Keratinocyte (primary cell): ENCODE measurements around the gene SYNE1. TPM values are rescaled to one million over a fixed set of nuclear protein-coding genes. Genes with fewer than 3 reads are reported as not detected.

Source experiments
- DNase-seq: peaks from one replicate; pipeline ENCODE4 v3.0.0-alpha.2; 2011; ENCODE audit warnings: low read depth, missing footprints, low spot score
- FAIRE-seq: peaks from 2 replicates; lab custom pipeline; 2011; peaks lifted over from hg19 to GRCh38; lab: Jason Lieb, UNC
- H2AFZ ChIP-seq: 2 replicates; pipeline ENCODE4 v1.6.0; 2012; ENCODE audit warnings: low read length, control low read depth, inconsistent platforms; ENCODE audit not compliant: control insufficient read depth
- H3K27ac ChIP-seq: 2 replicates; pipeline ENCODE4 v1.5.1; 2011; ENCODE audit warnings: low read length; ENCODE audit not compliant: control insufficient read depth, insufficient read depth
- H3K27me3 ChIP-seq: 3 replicates; pipeline ENCODE4 v1.6.0; 2011; ENCODE audit warnings: low read length; ENCODE audit not compliant: control insufficient read depth, insufficient read depth; ENCODE audit errors: extremely low read depth
- H3K36me3 ChIP-seq, 2 experiments: 2 replicates in 1 of 2; 3 replicates in 1 of 2; pipeline ENCODE4 v1.5.1; 2011; ENCODE audit warnings: low read length in 2 of 2, mild to moderate bottlenecking in 1 of 2; ENCODE audit not compliant: control insufficient read depth in 2 of 2, insufficient read depth in 2 of 2; ENCODE audit errors: extremely low read depth in 1 of 2
- H3K4me1 ChIP-seq: 3 replicates; pipeline ENCODE4 v1.5.1; 2011; ENCODE audit warnings: low read length; ENCODE audit not compliant: control insufficient read depth, insufficient read depth; ENCODE audit errors: extremely low read depth
- H3K4me2 ChIP-seq: 3 replicates; pipeline ENCODE4 v1.6.0; 2011; ENCODE audit warnings: low read depth, low read length; ENCODE audit not compliant: control insufficient read depth, insufficient read depth; ENCODE audit errors: extremely low read depth
- H3K4me3 ChIP-seq, 3 experiments: fragments of 200-600 bp in 1 of 3; sonication (generic) in 1 of 3; 2 replicates in 2 of 3; 3 replicates in 1 of 3; pipeline ENCODE4 v1.5.1; 2011 to 2016; ENCODE audit warnings: low read length in 3 of 3, mild to moderate bottlenecking in 3 of 3, control low read depth in 2 of 3, inconsistent platforms in 1 of 3, low read depth in 1 of 3, mixed read lengths in 1 of 3, mixed run types in 1 of 3, moderate library complexity in 1 of 3; ENCODE audit not compliant: control insufficient read depth in 2 of 3, insufficient read depth in 2 of 3; ENCODE audit errors: extremely low read depth in 1 of 3
- H3K79me2 ChIP-seq: 2 replicates; pipeline ENCODE4 v1.6.0; 2012; ENCODE audit warnings: low read length; ENCODE audit not compliant: control insufficient read depth, insufficient read depth
- H3K9ac ChIP-seq: 3 replicates; pipeline ENCODE4 v1.6.0; 2011; ENCODE audit warnings: low read length; ENCODE audit not compliant: control insufficient read depth, insufficient read depth; ENCODE audit errors: extremely low read depth
- H3K9me1 ChIP-seq: 3 replicates; pipeline ENCODE4 v1.6.0; 2011; ENCODE audit warnings: low read length; ENCODE audit not compliant: control insufficient read depth, insufficient read depth; ENCODE audit errors: extremely low read depth
- H3K9me3 ChIP-seq: 2 replicates; pipeline ENCODE4 v1.5.1; 2012; ENCODE audit warnings: low read depth, low read length; ENCODE audit not compliant: control insufficient read depth
- H4K20me1 ChIP-seq: 3 replicates; pipeline ENCODE4 v1.6.0; 2011; ENCODE audit warnings: low read length; ENCODE audit not compliant: control insufficient read depth, insufficient read depth; ENCODE audit errors: extremely low read depth
- EZH2 ChIP-seq: IDR thresholded peaks from one replicate; pipeline ENCODE4 v1.6.1; 2012; ENCODE audit warnings: inconsistent platforms, mild to moderate bottlenecking, low read length, moderate library complexity
- dilution Hi-C: fragments of 300-500 bp; cut with MboI; formaldehyde crosslinking; loops from one replicate; pipeline ENCODE4 v1.7.0; 2020; ENCODE audit warnings: low sequenced_read_pairs; ENCODE audit not compliant: extremely low pct_ligation_motif_present
- polyA plus RNA-seq, 5 experiments: library from polyadenylated mRNA; depleted of rRNA in 3 of 5; stranded (reverse) in 3 of 5; stranded (forward) in 1 of 5; unstranded in 1 of 5; fragments of >200 nt; gene quantifications; 1 replicate in 1 of 5; 2 replicates in 3 of 5; 3 replicates in 1 of 5; pipeline versions ENCODE4 v1.2.1 to v1.2.3, GENCODE V29; 2011 to 2012; ENCODE audit warnings: missing spikeins in 2 of 5, low read depth in 1 of 5, low replicate concordance in 1 of 5
- TF ChIP-seq, protein P1 (sequence below), 3 experiments: IDR thresholded peaks in 1 of 3; conservative IDR thresholded peaks in 1 of 3; optimal IDR thresholded peaks in 1 of 3; 2 replicates in 2 of 3; 3 replicates in 1 of 3; pipeline versions ENCODE3 to v1.5.1; 2011; ENCODE audit warnings: low read length in 3 of 3, mild to moderate bottlenecking in 3 of 3, moderate library complexity in 2 of 3, control low read depth in 1 of 3, inconsistent platforms in 1 of 3; ENCODE audit not compliant: insufficient read depth in 2 of 3; ENCODE audit errors: extremely low read depth in 1 of 3

The SYNE1 gene
- polyA plus RNA-seq, 1 donor (not counting 4 experiments of a cell fraction or from before 2014, with no cell fraction given): 4.0 TPM

DNA sequence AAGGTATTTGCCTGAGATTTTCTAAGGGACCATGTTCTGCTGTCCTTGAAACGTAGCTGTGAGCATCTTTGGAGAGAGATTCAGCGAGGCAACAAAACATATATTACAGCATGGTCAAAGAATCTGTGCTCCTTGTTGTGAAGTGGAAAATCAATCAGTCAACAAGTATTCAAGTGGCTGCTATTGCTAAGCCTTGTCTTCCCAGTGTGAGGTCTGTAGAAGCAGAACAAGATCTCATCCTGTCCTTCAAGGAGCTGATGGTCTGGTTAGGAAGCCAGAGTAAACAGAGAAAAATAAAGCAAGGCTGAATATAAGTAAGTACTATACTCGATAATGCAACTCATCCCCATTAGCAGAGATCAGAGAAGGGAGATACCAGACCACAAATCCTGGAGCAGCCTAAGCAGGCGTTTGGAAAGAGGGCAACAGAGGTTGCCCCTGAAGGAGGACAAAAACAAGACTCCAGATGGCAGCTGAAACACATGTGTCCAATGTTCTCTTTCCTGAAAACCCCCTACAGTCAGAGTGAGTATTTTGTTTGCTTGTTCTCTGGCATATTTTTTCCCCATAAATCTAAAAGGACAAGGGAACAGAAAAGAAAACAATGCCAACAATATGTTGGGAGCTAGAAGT is 392.0 kb downstream of the SYNE1 start:
- Histone ChIP-seq H3K4me3 (no peak overlapping the region), H2AFZ (no peak overlapping the region), H3K27me3 (no peaks in the 10 kb centered on the region), H3K9me1 (no peaks in the 10 kb centered on the region), H3K9me3 (no peaks in the 10 kb centered on the region), H3K4me2 (no peak overlapping the region), H4K20me1 (no peaks in the 10 kb centered on the region), H3K27ac (no peak overlapping the region), H3K9ac (no peak overlapping the region), H3K36me3 (no peaks in the 10 kb centered on the region), H3K79me2 (no peaks in the 10 kb centered on the region), H3K4me1 (no peaks in the 10 kb centered on the region)
- FAIRE-seq (no peak), DNase-seq (no peak)
- dilution Hi-C loops: no loop called here
- TF ChIP-seq, protein P1, sequence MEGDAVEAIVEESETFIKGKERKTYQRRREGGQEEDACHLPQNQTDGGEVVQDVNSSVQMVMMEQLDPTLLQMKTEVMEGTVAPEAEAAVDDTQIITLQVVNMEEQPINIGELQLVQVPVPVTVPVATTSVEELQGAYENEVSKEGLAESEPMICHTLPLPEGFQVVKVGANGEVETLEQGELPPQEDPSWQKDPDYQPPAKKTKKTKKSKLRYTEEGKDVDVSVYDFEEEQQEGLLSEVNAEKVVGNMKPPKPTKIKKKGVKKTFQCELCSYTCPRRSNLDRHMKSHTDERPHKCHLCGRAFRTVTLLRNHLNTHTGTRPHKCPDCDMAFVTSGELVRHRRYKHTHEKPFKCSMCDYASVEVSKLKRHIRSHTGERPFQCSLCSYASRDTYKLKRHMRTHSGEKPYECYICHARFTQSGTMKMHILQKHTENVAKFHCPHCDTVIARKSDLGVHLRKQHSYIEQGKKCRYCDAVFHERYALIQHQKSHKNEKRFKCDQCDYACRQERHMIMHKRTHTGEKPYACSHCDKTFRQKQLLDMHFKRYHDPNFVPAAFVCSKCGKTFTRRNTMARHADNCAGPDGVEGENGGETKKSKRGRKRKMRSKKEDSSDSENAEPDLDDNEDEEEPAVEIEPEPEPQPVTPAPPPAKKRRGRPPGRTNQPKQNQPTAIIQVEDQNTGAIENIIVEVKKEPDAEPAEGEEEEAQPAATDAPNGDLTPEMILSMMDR (optimal IDR thresholded peaks at IDR 0.05 in 1 of 3, IDR thresholded peaks at IDR 0.05 in 1 of 3, conservative IDR thresholded peaks at IDR 0.05 in 1 of 3; ENCODE audit: extremely low read depth in 1 of 3, insufficient read depth in 2 of 3, low read length in 3 of 3): no peak

DNA sequence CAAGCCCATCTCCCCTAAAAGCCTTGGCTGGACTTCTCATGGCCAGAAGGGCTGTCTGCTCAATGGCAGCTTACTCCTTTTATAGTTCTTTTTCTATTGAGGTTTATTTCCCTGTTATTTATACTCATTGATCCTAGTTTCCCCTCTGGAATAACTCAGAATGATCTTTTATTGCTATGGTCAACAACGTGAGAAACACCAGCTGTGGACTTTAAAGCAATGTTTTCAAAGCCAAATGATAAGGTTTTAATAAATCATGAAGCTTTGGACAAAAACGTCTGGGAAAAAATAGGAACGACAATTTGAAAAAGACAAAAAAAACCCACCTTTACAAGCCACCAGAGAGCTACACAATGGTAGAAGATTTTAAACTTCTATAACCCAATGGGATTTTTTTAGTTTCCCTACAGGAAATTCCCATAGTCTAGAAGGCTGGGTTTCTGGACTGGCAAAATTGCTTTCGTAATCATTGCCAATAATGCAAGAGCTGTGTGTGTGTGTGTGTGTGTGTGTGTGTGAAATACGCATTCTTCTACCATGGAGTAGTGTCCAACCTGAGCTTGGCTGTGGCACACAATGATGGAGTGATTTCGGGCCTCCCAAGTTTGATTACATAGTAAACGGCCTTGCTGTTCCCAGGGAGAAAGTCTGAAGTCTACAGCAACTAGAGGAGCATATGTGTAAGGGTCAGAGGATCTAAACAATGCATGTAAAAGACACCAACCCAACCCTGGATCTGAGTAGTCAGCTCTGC is 396.0 kb downstream of the SYNE1 start:
- no peak overlapping the region for H3K27ac ChIP-seq
- no peaks in the 10 kb centered on the region for H3K9me1 ChIP-seq
- H3K4me1 ChIP-seq: no peaks in the 10 kb centered on the region
- no peaks in the 10 kb centered on the region for H3K9me3 ChIP-seq
- no peaks in the 10 kb centered on the region for H3K79me2 ChIP-seq
- no peak overlapping the region for H2AFZ ChIP-seq
- dilution Hi-C loops: no loop called here
- no peak overlapping the region for H3K9ac ChIP-seq
- no peaks in the 10 kb centered on the region for H4K20me1 ChIP-seq
- no peaks in the 10 kb centered on the region for H3K27me3 ChIP-seq
- H3K4me2 ChIP-seq: no peak overlapping the region
- DNase-seq: no peak
- FAIRE-seq: no peak
- H3K4me3 ChIP-seq: no peak overlapping the region
- no peaks in the 10 kb centered on the region for H3K36me3 ChIP-seq
- no peak for TF ChIP-seq EZH2
- TF ChIP-seq, protein P1 (optimal IDR thresholded peaks at IDR 0.05 in 1 of 3, IDR thresholded peaks at IDR 0.05 in 1 of 3, conservative IDR thresholded peaks at IDR 0.05 in 1 of 3; ENCODE audit: extremely low read depth in 1 of 3, insufficient read depth in 2 of 3, low read length in 3 of 3): no peak
